Breast epithelium (tissue), 3 donors: ENCODE data around the gene RILP.
"Not testable (repeated sequence)": the region's sequence is repeated elsewhere in the genome, so short reads cannot be mapped to it uniquely, and the experiment has no call there.

Experiments
- POLR2AphosphoS5 ChIP-seq, 3 donors: sonication (generic); formaldehyde crosslinking; IDR thresholded peaks; one replicate each; pipeline ENCODE4 v1.6.1; 2017; ENCODE audit warnings: antibody characterized with exemption in 3 of 3
- TF ChIP-seq, protein P1 (sequence below), 3 donors: fragments of 450-650 bp; IDR thresholded peaks; one replicate each; pipeline ENCODE4 v1.5.1; 2016 to 2017; ENCODE audit warnings: antibody characterized with exemption in 3 of 3, mild to moderate bottlenecking in 3 of 3, moderate library complexity in 3 of 3

DNA sequence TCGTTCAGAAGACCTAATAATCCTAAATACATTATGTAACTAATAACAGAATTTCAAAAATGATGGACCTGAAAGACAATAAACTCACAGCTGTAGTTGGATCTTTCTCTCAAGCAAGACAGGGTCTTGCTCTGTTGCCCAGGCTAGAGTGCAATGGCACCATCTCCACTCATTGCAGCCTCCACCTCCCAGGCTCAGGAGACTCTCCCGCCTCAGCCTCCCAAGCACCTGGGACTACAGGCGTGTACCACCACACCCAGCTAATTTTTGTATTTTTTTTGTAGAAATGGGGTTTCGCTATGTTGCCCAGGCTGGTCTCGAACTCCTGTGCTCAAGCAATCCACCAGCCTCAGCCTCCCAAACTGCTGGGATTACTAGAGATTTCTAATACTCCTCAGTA, 14.3 kb upstream of the RILP start:
- TF ChIP-seq, protein P1, sequence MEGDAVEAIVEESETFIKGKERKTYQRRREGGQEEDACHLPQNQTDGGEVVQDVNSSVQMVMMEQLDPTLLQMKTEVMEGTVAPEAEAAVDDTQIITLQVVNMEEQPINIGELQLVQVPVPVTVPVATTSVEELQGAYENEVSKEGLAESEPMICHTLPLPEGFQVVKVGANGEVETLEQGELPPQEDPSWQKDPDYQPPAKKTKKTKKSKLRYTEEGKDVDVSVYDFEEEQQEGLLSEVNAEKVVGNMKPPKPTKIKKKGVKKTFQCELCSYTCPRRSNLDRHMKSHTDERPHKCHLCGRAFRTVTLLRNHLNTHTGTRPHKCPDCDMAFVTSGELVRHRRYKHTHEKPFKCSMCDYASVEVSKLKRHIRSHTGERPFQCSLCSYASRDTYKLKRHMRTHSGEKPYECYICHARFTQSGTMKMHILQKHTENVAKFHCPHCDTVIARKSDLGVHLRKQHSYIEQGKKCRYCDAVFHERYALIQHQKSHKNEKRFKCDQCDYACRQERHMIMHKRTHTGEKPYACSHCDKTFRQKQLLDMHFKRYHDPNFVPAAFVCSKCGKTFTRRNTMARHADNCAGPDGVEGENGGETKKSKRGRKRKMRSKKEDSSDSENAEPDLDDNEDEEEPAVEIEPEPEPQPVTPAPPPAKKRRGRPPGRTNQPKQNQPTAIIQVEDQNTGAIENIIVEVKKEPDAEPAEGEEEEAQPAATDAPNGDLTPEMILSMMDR (IDR thresholded peaks at IDR 0.05): not testable (repeated sequence)
- not testable (repeated sequence) for TF ChIP-seq POLR2AphosphoS5 (IDR thresholded peaks at IDR 0.05)
